CD4-positive, CD25-positive, alpha-beta regulatory T cell (primary cell): Measurements from ENCODE around the gene SIK3. TPM values are rescaled to one million over a fixed set of nuclear protein-coding genes. Genes with fewer than 3 reads are reported as not detected.

Experiments used
- ATAC-seq, 2 donors: fragments of 150-1000 bp; cut with Tn5 transposase; one replicate each; pipeline ENCODE4 v1.10.0; 2021; ENCODE audit warnings: low read depth in 2 of 2, moderate number of reproducible peaks in 2 of 2, moderate library complexity in 1 of 2
- DNase-seq, 3 donors: peaks; one replicate each; pipeline versions ENCODE4 v3.0.0 to v3.0.0-alpha.2; 2012 to 2022; ENCODE audit warnings: mixed read lengths in 1 of 3
- H3K27ac ChIP-seq: one replicate; pipeline ENCODE4 v1.7.0; 2013; ENCODE audit warnings: mild to moderate bottlenecking, low read length; ENCODE audit not compliant: insufficient read depth, poor library complexity, severe bottlenecking
- H3K27me3 ChIP-seq: one replicate; pipeline ENCODE4 v1.7.0; 2013; ENCODE audit warnings: low read length; ENCODE audit not compliant: control insufficient read depth, insufficient read depth
- H3K36me3 ChIP-seq: one replicate; pipeline ENCODE4 v1.7.0; 2013; ENCODE audit warnings: mild to moderate bottlenecking, low read length, moderate library complexity; ENCODE audit not compliant: control insufficient read depth, insufficient read depth
- H3K4me1 ChIP-seq: 2 replicates; pipeline ENCODE4 v1.7.0; 2013; ENCODE audit warnings: mild to moderate bottlenecking, low read length; ENCODE audit not compliant: insufficient read depth, control insufficient read depth, poor library complexity, severe bottlenecking
- H3K4me3 ChIP-seq: one replicate; pipeline ENCODE4 v1.7.0; 2013; ENCODE audit warnings: low read depth, mild to moderate bottlenecking, low read length, moderate library complexity
- H3K9me3 ChIP-seq, 2 experiments: 1 replicate in 1 of 2; 2 replicates in 1 of 2; pipeline ENCODE4 v1.7.0; 2013; ENCODE audit warnings: low read length in 2 of 2, mild to moderate bottlenecking in 1 of 2, moderate library complexity in 1 of 2; ENCODE audit not compliant: control insufficient read depth in 2 of 2
- H3K27ac Mint-ChIP-seq, 3 donors: one replicate each; pipeline ENCODE4 v1.8.0; 2020 to 2022; ENCODE audit warnings: mild to moderate bottlenecking in 3 of 3, mixed read lengths in 3 of 3, moderate library complexity in 2 of 3
- H3K27me3 Mint-ChIP-seq: one replicate; pipeline ENCODE4 v1.8.0; 2022; ENCODE audit warnings: mild to moderate bottlenecking, mixed read lengths
- H3K36me3 Mint-ChIP-seq: one replicate; pipeline ENCODE4 v1.8.0; 2020; ENCODE audit warnings: mixed read lengths
- H3K4me1 Mint-ChIP-seq, 4 donors: one replicate each; pipeline ENCODE4 v1.8.0; 2020 to 2022; ENCODE audit warnings: mixed read lengths in 4 of 4, mild to moderate bottlenecking in 1 of 4
- H3K4me3 Mint-ChIP-seq, 4 donors: one replicate each; pipeline ENCODE4 v1.8.0; 2020 to 2022; ENCODE audit warnings: mild to moderate bottlenecking in 4 of 4, mixed read lengths in 4 of 4, moderate library complexity in 3 of 4
- H3K9me3 Mint-ChIP-seq, 7 donors: one replicate each; pipeline ENCODE4 v1.8.0; 2020 to 2022; ENCODE audit warnings: mixed read lengths in 7 of 7, mild to moderate bottlenecking in 3 of 7, moderate library complexity in 2 of 7
- polyA plus RNA-seq, 4 donors: library from polyadenylated mRNA; unstranded; fragments of 300-500 nt; fragmentation: Illumina TruSeq; gene quantifications; one replicate each; pipeline ENCODE4 v1.2.3, GENCODE V29; 2021
- total RNA-seq: library from RNA; stranded (reverse); gene quantifications from one replicate; pipeline ENCODE4 v1.2.3, GENCODE V29; 2022

Gene SIK3
- total and polyA plus RNA-seq, 5 donors from 2014 or later: 7.0 to 55.2 (median 9.4) TPM

GRCh38 chr11:117023178-117023577, 75.0 kb downstream of the SIK3 start:
- Mint-ChIP-seq H3K36me3 (no peaks in the 10 kb centered on the region), H3K4me3 (peak overlapping the region in 3 of 4 donors; percentile 7 to 24 (median 15)), H3K9me3 (peaks cover 0 to 1% (median 0%) of the 10 kb centered on the region in 7 donors), H3K27ac (peak overlapping the region in 2 of 3 donors; percentile 39 to 66), H3K4me1 (peaks cover 36 to 81% (median 68%) of the 10 kb centered on the region in 4 donors), H3K27me3 (no peaks in the 10 kb centered on the region)
- Histone ChIP-seq H3K9me3 (no peaks in the 10 kb centered on the region), H3K27me3 (no peaks in the 10 kb centered on the region), H3K27ac (no peak overlapping the region), H3K4me3 (peak overlapping the region; percentile 43), H3K4me1 (peaks cover 43% of the 10 kb centered on the region), H3K36me3 (no peaks in the 10 kb centered on the region)
- no peak for DNase-seq
- ATAC-seq: no peak

GRCh38 chr11:117022526-117022925, 75.7 kb downstream of the SIK3 start:
- Mint-ChIP-seq H3K4me1 (peaks cover 36 to 80% (median 66%) of the 10 kb centered on the region in 4 donors), H3K4me3 (peak overlapping the region; percentile 7 to 68 (median 36)), H3K27me3 (no peaks in the 10 kb centered on the region), H3K36me3 (no peaks in the 10 kb centered on the region), H3K9me3 (peaks cover 0 to 1% (median 0%) of the 10 kb centered on the region in 7 donors), H3K27ac (peak overlapping the region; percentile 0 to 60 (median 55))
- ATAC-seq (peak; percentile 55 to 56), DNase-seq (peak in 2 of 3 donors; percentile 58 to 72)
- no peaks in the 10 kb centered on the region for H3K9me3 ChIP-seq
- peaks cover 43% of the 10 kb centered on the region for H3K4me1 ChIP-seq
- H3K27me3 ChIP-seq: no peaks in the 10 kb centered on the region
- peak overlapping the region; percentile 43 for H3K4me3 ChIP-seq
- peak overlapping the region; percentile 39 for H3K27ac ChIP-seq
- no peaks in the 10 kb centered on the region for H3K36me3 ChIP-seq

DNA sequence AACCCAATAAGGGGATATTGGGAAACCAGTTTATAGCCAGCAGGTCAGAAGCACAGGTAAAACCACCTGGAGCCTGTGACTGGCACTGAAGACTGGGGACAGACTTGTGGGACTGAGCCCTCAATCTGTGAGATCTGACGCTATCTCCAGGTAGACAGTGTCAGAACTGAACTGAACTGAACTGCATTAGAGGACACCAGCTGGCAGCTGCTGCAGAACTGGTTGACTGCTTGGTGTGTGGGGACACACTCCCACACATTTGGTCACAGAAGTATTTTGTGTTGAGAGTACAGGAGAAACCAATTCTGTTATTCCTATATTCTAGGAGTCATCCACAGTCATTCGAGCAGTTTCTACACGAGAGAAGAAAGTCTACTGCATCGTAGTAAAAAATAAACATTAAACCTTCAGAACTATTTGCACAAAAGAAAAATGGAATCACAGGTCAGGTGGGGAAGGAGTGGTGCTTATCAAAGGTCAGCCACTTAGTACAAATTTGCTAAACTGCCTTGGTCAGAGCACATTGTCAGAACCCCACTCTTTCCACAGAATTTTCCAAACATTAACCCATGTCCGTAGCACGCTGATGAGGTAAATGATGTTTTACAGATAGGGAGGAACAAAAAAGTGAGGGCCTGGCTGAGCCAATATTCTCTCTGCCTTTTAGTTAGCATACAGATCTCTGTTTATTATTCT, 77.2 kb downstream of the SIK3 start:
- no peak overlapping the region for H3K4me3 Mint-ChIP-seq
- Histone ChIP-seq H3K9me3 (no peaks in the 10 kb centered on the region), H3K27me3 (no peaks in the 10 kb centered on the region), H3K36me3 (no peaks in the 10 kb centered on the region), H3K27ac (no peak overlapping the region), H3K4me1 (peaks cover 43% of the 10 kb centered on the region), H3K4me3 (no peak overlapping the region)
- H3K4me1 Mint-ChIP-seq: peaks cover 40 to 67% (median 59%) of the 10 kb centered on the region in 4 donors
- H3K27me3 Mint-ChIP-seq: no peaks in the 10 kb centered on the region
- H3K27ac Mint-ChIP-seq: peak overlapping the region; percentile 26 to 84 (median 30)
- H3K36me3 Mint-ChIP-seq: no peaks in the 10 kb centered on the region
- H3K9me3 Mint-ChIP-seq: peaks cover 0 to 1% (median 0%) of the 10 kb centered on the region in 7 donors
- no peak for DNase-seq
- ATAC-seq: no peak

DNA sequence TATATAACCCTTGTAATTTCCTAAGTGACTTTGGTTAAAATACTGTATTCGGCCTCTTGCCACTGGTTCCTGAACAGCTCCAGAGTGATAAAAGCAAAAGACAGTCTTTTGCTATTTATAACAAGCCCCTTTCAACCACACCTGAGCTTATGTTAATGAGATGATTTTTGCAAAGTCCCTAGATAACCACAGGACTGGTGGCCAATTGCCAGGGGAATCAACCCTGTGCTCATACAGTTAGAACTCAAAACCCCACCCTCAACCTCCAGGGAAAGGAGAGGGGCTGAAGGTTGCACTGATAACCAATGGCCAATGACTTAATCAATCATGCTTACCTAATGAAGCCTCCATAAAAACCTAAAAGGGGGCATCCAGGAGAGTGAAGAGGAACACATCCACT, 77.9 kb downstream of the SIK3 start:
- peaks cover 0 to 1% (median 0%) of the 10 kb centered on the region in 7 donors for H3K9me3 Mint-ChIP-seq
- no peaks in the 10 kb centered on the region for H3K36me3 Mint-ChIP-seq
- peaks cover 40 to 61% (median 54%) of the 10 kb centered on the region in 4 donors for H3K4me1 Mint-ChIP-seq
- Histone ChIP-seq H3K36me3 (no peaks in the 10 kb centered on the region), H3K27me3 (no peaks in the 10 kb centered on the region), H3K9me3 (no peaks in the 10 kb centered on the region), H3K27ac (no peak overlapping the region), H3K4me1 (peaks cover 36% of the 10 kb centered on the region), H3K4me3 (no peak overlapping the region)
- peak overlapping the region in 2 of 4 donors; percentile 3 to 46 for H3K4me3 Mint-ChIP-seq
- peak overlapping the region in 2 of 3 donors; percentile 27 to 30 for H3K27ac Mint-ChIP-seq
- ATAC-seq (peak in 1 of 2 donors; percentile 24), DNase-seq (no peak)
- H3K27me3 Mint-ChIP-seq: no peaks in the 10 kb centered on the region

DNA sequence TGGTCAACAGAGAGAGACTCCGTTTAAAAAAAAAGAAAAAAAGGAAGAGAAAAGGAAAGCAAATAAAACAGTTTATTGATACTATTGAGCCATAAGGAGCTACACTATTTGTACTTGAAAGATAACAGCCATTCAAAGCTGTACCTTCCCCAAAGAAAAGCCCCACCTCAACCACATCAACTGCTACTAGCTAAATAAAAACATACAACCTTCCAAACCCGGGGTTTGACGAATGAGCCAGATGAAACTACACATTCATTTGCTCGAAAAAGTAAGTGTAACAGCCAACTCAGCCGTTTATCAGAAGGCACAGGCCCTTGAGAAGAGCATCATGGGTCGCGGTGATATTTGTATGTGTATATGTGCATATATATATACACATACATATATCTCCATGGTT, 78.4 kb downstream of the SIK3 start:
- Histone ChIP-seq H3K27ac (no peak overlapping the region), H3K4me3 (no peak overlapping the region), H3K4me1 (peaks cover 32% of the 10 kb centered on the region), H3K27me3 (no peaks in the 10 kb centered on the region), H3K9me3 (no peaks in the 10 kb centered on the region), H3K36me3 (no peaks in the 10 kb centered on the region)
- no peaks in the 10 kb centered on the region for H3K27me3 Mint-ChIP-seq
- peaks cover 0 to 1% (median 0%) of the 10 kb centered on the region in 7 donors for H3K9me3 Mint-ChIP-seq
- DNase-seq (no peak), ATAC-seq (no peak)
- H3K36me3 Mint-ChIP-seq: no peaks in the 10 kb centered on the region
- peaks cover 40 to 57% (median 50%) of the 10 kb centered on the region in 4 donors for H3K4me1 Mint-ChIP-seq
- H3K27ac Mint-ChIP-seq: peak overlapping the region in 1 of 3 donors; percentile 30
- peak overlapping the region in 1 of 4 donors; percentile 3 for H3K4me3 Mint-ChIP-seq

- no peak for DNase-seq
- H3K9me3 Mint-ChIP-seq: peaks cover 0 to 1% (median 0%) of the 10 kb centered on the region in 7 donors
These were observed 80.8 kb downstream of the SIK3 start for GRCh38 chr11:117017456-117017855.

DNA sequence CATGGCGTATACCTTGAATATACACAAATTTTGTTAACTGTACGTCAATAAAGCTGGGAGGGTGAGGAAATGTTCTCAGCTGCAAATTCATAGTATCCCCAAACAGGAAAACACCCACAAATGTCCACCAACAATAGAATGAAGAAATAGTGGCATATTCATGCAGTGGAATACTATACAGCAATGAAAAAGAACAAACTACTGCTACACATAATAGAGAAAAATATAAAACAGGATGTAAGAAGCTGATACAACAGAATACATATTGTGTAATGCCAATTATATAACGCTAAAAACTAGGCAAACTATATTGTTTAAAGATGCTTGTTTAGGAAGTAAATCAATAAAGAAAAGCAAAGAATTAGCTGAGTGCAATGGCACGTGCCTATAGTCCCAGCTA, 81.5 kb downstream of the SIK3 start:
- DNase-seq (no peak), ATAC-seq (no peak)
- Mint-ChIP-seq H3K27me3 (no peaks in the 10 kb centered on the region), H3K4me1 (peaks cover 30 to 36% (median 30%) of the 10 kb centered on the region in 4 donors), H3K4me3 (peak overlapping the region in 1 of 4 donors; percentile 21), H3K27ac (no peak overlapping the region), H3K36me3 (peaks cover 3% of the 10 kb centered on the region), H3K9me3 (peaks cover 0 to 1% (median 0%) of the 10 kb centered on the region in 7 donors)
- H3K27me3 ChIP-seq: no peaks in the 10 kb centered on the region
- H3K9me3 ChIP-seq: no peaks in the 10 kb centered on the region
- H3K27ac ChIP-seq: no peak overlapping the region
- H3K4me3 ChIP-seq: no peak overlapping the region
- no peaks in the 10 kb centered on the region for H3K36me3 ChIP-seq
- peaks cover 13% of the 10 kb centered on the region for H3K4me1 ChIP-seq

More at GRCh38 chr11:117017456-117017855, 80.8 kb downstream of the SIK3 start:
- Mint-ChIP-seq H3K27me3 (no peaks in the 10 kb centered on the region), H3K36me3 (peaks cover 2% of the 10 kb centered on the region), H3K4me3 (no peak overlapping the region), H3K4me1 (peaks cover 29 to 37% (median 32%) of the 10 kb centered on the region in 4 donors), H3K27ac (no peak overlapping the region)
- Histone ChIP-seq H3K4me3 (no peak overlapping the region), H3K27ac (no peak overlapping the region), H3K9me3 (no peaks in the 10 kb centered on the region), H3K27me3 (no peaks in the 10 kb centered on the region), H3K4me1 (peaks cover 17% of the 10 kb centered on the region), H3K36me3 (no peaks in the 10 kb centered on the region)
- ATAC-seq: no peak
